NCI-H1694 treated with DMSO at 0.1 percent for 48 hours (cell line): ENCODE results near the gene C1QA.

ENCODE experiments used
- DNase-seq: peaks from one replicate; lab custom pipeline; 2025; lab: John Stamatoyannopoulos, UW

The C1QA gene

GRCh38 chr1:22636353-22636752, at the start of gene C1QA:
Gene C1QA, plus strand, starts transcription at chr1:22636628. Its CDS starts 989 bp downstream, at chr1:22637617.
- DNase-seq = no peak

- no peak for DNase-seq
Measured at GRCh38 chr1:22587247-22587646, 49.2 kb upstream of the C1QA start.

GRCh38 chr1:22588899-22589422, 47.5 kb upstream of the C1QA start:
- no peak for DNase-seq

- no peak for DNase-seq
Measured at GRCh38 chr1:22591576-22591975, 44.9 kb upstream of the C1QA start.

GRCh38 chr1:22592051-22592450, 44.4 kb upstream of the C1QA start:
- DNase-seq = no peak

GRCh38 chr1:22592919-22593790, 43.3 kb upstream of the C1QA start:
- no peak for DNase-seq

- no peak for DNase-seq
Measured at GRCh38 chr1:22594396-22594795, 42.0 kb upstream of the C1QA start.

- no peak for DNase-seq
Measured at GRCh38 chr1:22595108-22595507, 41.3 kb upstream of the C1QA start.

GRCh38 chr1:22597301-22597965, 39.0 kb upstream of the C1QA start:
- DNase-seq = no peak

- no peak for DNase-seq
Measured at GRCh38 chr1:22597996-22598395, 38.4 kb upstream of the C1QA start.

- no peak for DNase-seq
Measured at GRCh38 chr1:22598736-22599135, 37.7 kb upstream of the C1QA start.

- DNase-seq = no peak
Measured at GRCh38 chr1:22600071-22600816, 36.2 kb upstream of the C1QA start.

- no peak for DNase-seq
Measured at GRCh38 chr1:22600817-22601605, 35.4 kb upstream of the C1QA start.

- no peak for DNase-seq
Measured at GRCh38 chr1:22601610-22602009, 34.8 kb upstream of the C1QA start.

- no peak for DNase-seq
Measured at GRCh38 chr1:22602060-22602740, 34.2 kb upstream of the C1QA start.

GRCh38 chr1:22606161-22606560, 30.3 kb upstream of the C1QA start:
- no peak for DNase-seq

- no peak for DNase-seq
Measured at GRCh38 chr1:22607154-22607553, 29.3 kb upstream of the C1QA start.

- DNase-seq = no peak
Measured at GRCh38 chr1:22608361-22608760, 28.1 kb upstream of the C1QA start.

GRCh38 chr1:22609291-22609690, 27.1 kb upstream of the C1QA start:
- no peak for DNase-seq

GRCh38 chr1:22611530-22611947, 24.9 kb upstream of the C1QA start:
- DNase-seq = no peak
